Measurements from ENCODE around the gene C1QTNF12. TPM values are rescaled to one million over a fixed set of nuclear protein-coding genes. Genes with fewer than 3 reads are reported as not detected.

The C1QTNF12 gene
- total and polyA plus RNA-seq, 2 donors (not counting 3 experiments of a cell fraction or from before 2014, with no cell fraction given): 1.0 to 1.9 TPM

DNA sequence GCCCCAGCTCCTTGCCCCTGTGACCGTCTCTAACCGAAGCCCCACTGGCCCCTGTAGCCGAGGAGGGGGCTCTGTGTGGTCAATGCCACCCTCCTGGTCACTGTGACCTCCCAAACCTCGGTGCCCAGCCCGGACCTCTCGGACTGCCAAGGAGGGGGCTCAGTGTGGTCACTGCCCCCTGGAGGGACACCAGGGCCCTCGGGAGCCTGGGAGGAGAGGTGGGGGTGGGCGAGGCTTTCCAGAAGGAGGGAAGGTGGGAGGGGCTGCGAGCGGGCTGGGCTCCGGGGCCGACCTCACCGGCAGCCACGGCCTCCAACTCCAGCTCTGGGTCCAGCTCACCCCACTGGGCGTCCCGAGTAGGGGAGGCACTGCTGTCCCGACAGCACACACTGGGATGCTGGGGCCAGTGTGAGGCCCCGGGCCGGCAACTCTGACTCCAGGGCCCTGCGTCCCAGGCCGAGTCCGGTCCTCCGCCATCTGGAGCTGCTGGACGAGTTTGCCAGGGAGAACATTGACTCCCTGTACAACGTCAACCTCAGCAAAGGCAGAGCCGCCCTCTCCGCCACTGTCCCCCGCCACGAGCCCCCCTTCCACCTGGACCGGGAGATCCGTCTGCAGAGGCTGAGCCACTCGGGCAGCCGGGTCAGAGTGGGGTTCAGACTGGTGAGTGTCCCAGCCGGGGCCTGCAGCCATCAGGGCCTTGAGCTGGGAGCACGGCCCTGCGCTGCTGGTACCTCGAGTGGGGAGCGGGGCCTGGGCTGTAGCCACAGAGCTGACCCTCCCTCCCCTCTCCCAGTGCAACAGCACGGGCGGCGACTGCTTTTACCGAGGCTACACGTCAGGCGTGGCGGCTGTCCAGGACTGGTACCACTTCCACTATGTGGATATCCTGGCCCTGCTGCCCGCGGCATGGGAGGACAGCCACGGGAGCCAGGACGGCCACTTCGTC lies 40.1 kb upstream of the C1QTNF12 start:
- no peak overlapping the region for H3K4me2 ChIP-seq (ENCODE audit: insufficient read depth, low read length)
- no peaks in the 10 kb centered on the region for H4K20me1 ChIP-seq (replicated peaks; ENCODE audit: control insufficient read depth, extremely low read depth, insufficient read depth, low read length)
- no peak overlapping the region for H2AFZ ChIP-seq (ENCODE audit: low read depth, low read length)
- TF ChIP-seq GATA2 (IDR thresholded peaks at IDR 0.05; ENCODE audit: insufficient read depth, insufficient read length, low read depth, low read length) (no peak), MYC (IDR thresholded peaks at IDR 0.05; ENCODE audit: low read depth, low read length) (no peak), EZH2 (IDR thresholded peaks at IDR 0.05; ENCODE audit: borderline replicate concordance, low read depth, low read length, severe bottlenecking) (no peak), POLR2A (IDR thresholded peaks at IDR 0.05; ENCODE audit: low read depth, low read length) (no peak), FOS (IDR thresholded peaks at IDR 0.05; ENCODE audit: borderline replicate concordance, insufficient read depth, low read length) (no peak), POLR2AphosphoS5 (IDR thresholded peaks at IDR 0.05; ENCODE audit: insufficient read depth, low read depth, low read length) (no peak), JUN (IDR thresholded peaks at IDR 0.05; ENCODE audit: borderline replicate concordance, insufficient read depth, insufficient read length, low read depth) (no peak)
- TF ChIP-seq, protein P1, sequence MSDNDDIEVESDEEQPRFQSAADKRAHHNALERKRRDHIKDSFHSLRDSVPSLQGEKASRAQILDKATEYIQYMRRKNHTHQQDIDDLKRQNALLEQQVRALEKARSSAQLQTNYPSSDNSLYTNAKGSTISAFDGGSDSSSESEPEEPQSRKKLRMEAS (IDR thresholded peaks at IDR 0.05; ENCODE audit: insufficient read depth, insufficient read length): no peak
- TF ChIP-seq, protein P2, sequence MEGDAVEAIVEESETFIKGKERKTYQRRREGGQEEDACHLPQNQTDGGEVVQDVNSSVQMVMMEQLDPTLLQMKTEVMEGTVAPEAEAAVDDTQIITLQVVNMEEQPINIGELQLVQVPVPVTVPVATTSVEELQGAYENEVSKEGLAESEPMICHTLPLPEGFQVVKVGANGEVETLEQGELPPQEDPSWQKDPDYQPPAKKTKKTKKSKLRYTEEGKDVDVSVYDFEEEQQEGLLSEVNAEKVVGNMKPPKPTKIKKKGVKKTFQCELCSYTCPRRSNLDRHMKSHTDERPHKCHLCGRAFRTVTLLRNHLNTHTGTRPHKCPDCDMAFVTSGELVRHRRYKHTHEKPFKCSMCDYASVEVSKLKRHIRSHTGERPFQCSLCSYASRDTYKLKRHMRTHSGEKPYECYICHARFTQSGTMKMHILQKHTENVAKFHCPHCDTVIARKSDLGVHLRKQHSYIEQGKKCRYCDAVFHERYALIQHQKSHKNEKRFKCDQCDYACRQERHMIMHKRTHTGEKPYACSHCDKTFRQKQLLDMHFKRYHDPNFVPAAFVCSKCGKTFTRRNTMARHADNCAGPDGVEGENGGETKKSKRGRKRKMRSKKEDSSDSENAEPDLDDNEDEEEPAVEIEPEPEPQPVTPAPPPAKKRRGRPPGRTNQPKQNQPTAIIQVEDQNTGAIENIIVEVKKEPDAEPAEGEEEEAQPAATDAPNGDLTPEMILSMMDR (IDR thresholded peaks at IDR 0.05; ENCODE audit: extremely low read depth in 1 of 2, insufficient read depth in 1 of 2, low read depth in 1 of 2, low read length in 2 of 2): no peak
- no peaks in the 10 kb centered on the region for H3K9me1 ChIP-seq (replicated peaks; ENCODE audit: control insufficient read depth, extremely low read depth, insufficient read depth, low read length)
- H3K9me3 ChIP-seq (replicated peaks; ENCODE audit: control insufficient read depth, insufficient read depth, low read length): no peaks in the 10 kb centered on the region
- H3K4me3 ChIP-seq (replicated peaks in 1 of 3; ENCODE audit: insufficient read depth in 1 of 3, low read depth in 1 of 3, low read length in 3 of 3): no peak overlapping the region
- no peaks in the 10 kb centered on the region for H3K79me2 ChIP-seq (ENCODE audit: control insufficient read depth, insufficient read depth, low read length)
- H3K4me1 ChIP-seq (ENCODE audit: control insufficient read depth, extremely low read depth, insufficient read depth, low read length): peaks cover 2% of the 10 kb centered on the region
- no peaks in the 10 kb centered on the region for H3K36me3 ChIP-seq (ENCODE audit: control insufficient read depth in 2 of 2, extremely low read depth in 1 of 2, insufficient read depth in 2 of 2, low read length in 2 of 2)
- no peaks in the 10 kb centered on the region for H3K27me3 ChIP-seq (ENCODE audit: control insufficient read depth in 2 of 2, insufficient read depth in 2 of 2, low read length in 2 of 2)
- POLR2A ChIA-PET: no interaction called here
- no peak for DNase-seq (ENCODE audit: low read depth, low spot score)
- intact Hi-C loops (cut with micrococcal nuclease) (no loop called here), dilution Hi-C loops (cut with MboI; ENCODE audit: extremely low pct_ligation_motif_present, low sequenced_read_pairs) (no loop called here)
- no peak overlapping the region for H3K9ac ChIP-seq (replicated peaks; ENCODE audit: extremely low read depth, insufficient read depth, low read length)
- no peak for FAIRE-seq
- CTCF ChIA-PET: interaction anchor here (1.9 kb wide), 1 partner anchor 164 kb away, joined by 12 read pairs; no protein-coding TSS in a partner anchor
- H3K27ac ChIP-seq (ENCODE audit: insufficient read depth, low read depth, low read length): no peak overlapping the region
- no TSS peak for BruUV-seq (replicated peaks)
